Hair follicular keratinocyte (primary cell): ENCODE data around the gene ATP6V0D1. TPM values are rescaled to one million over a fixed set of nuclear protein-coding genes. Genes with fewer than 3 reads are reported as not detected.

Experiments
- total RNA-seq: library from RNA; depleted of rRNA; stranded (reverse); fragments of >200 nt; gene quantifications from 2 replicates; pipeline ENCODE4 v1.2.3, GENCODE V29; 2015

Gene ATP6V0D1
- 87.6 and 98.5 TPM in 2 replicates for total RNA-seq

DNA sequence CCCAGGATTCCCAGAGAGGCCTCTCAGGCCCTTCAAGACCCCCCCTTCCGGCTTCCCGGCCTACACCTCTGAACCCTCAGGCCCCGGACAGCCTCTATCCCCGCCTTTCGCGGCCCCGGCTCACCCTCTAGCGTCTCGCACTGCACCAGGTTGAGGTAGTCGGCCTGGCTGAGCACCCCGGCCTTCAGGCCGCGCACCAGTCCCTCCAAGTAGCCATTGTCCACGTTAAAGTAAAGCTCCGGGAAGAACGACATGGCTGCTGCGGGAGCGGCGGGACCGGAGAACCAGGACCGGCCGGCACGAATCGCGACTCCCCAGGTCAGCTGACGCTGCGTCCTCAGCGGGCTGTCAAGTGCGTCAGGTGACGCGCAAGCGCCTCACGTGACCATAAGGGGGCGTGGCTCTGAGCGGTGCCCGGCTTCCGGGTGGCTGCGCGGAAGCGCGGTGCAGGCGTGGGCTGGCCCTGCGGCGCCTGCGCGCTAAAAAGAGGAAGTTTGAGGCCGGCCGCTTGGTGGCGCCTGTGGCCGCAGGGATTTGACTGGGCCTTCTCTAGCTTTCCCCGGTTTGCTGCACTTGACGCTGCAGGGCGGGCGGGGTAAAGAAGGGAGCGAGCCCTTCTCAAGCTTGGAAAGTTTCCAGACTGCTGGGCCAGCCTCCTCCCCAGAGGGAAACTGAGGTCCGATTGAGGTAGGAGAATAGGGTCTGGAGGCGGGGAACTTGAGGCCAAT, at the start of gene ATP6V0D1:
Gene ATP6V0D1, minus strand, starts transcription at position 325 of the 728 bp plus-strand sequence. Its CDS starts 71 bp downstream, at position 254.

DNA sequence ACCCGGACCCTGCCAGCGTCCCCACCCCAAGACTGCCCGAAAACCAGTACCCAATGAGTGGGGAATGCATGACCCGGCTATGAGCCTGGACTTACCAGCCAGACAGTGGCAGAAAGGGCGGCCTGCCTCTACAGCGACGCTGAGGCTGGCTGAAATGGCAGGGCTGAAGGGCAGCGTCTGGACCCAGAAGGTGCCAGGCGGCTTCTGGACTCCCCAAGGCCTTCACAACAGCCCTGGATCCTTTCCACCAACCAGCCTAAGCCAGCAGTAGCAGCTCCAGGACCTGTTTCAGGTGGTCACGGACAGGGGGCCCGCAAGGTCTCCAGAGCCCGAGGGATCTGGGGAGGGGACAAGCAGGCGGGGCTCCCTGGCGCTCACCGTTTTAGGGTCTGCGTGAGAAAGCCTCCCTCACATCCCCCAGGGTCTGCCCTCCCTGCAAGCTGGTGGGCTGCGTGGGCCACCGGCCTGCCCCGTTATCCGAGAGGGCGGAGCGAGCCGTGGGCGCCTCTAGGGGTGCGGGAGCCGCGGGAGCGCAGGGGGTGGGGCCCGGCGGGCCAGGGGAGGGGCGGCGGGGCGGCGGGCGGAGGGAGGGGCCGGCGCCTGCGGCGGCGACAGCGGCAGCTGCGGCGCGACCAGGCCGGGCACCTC, 47.4 kb upstream of the ATP6V0D1 start, which contains the start of gene RIPOR1:
Gene RIPOR1, plus strand, starts transcription at position 608 of the 648 bp plus-strand sequence. CDS start 9,618 bp downstream, outside the sequence.

GRCh38 chr16:67483150-67483549, 2.2 kb upstream of the ATP6V0D1 start, which contains the start of gene AGRP:
AGRP (minus strand) TSS chr16:67483547; CDS start chr16:67483398, 149 bp downstream.

GRCh38 chr16:67430977-67431774, 49.8 kb downstream of the ATP6V0D1 start, which contains the start of gene HSD11B2:
HSD11B2 (plus strand) TSS chr16:67431121; CDS start chr16:67431249, 128 bp downstream.

DNA sequence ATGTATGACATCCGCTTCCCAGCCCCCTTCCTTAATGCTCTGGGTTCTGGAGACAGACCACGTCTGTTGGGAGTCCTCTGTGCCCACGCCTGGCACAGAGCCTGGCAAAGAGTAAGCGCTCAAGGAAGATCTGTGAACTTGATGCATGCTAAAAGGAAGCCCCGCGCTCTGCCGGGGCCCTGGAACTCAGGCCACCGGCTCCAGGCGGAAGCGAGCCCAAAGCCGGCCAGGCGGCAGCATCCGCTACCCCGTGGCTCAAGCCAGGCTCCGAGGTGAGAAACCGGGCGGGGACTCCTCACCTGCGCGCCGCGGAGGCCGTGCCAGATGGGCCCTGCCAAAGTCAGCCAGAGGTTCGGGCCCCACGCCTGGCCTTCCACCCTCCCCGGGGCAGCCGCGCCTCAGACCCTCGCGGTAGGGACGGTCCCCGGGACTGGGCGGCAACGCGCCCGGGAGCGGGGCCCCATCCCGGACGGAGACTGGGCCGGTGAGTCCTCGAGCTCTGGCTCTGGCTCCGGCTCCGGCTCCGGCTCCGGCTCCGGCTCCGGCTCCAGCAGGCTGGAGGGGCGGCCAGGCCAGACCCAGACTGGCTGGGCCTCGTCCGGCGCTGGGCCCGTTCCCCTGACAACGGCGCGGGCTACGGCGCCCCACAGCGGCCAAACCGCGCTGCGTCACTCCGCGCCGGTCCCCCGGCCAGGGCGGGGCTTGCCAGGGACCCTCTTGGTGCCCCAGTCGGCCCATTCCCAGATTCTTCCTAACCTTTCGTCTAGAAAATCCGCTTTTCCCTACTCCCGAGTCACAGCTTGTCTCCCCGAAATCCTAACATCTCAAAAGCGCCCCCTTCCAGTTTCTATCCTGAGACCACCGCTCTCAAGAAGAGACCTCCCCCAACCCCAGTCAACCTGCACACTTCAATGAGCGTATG, 64.8 kb downstream of the ATP6V0D1 start, which contains the start of gene ZDHHC1:
Gene ZDHHC1, minus strand, starts transcription at position 606 of the 922 bp plus-strand sequence. CDS start 8,702 bp downstream, outside the sequence.

GRCh38 chr16:67393111-67393787, 87.7 kb downstream of the ATP6V0D1 start, which contains the start of gene TPPP3:
TPPP3 (minus strand) TSS chr16:67393498; CDS start chr16:67391111, 2,387 bp downstream.

Other genes with a start within 250 kb of the ATP6V0D1 start
- gene FHOD1, start 233.7 kb downstream of the ATP6V0D1 start, total RNA-seq, result 24.1 and 35.0 TPM in 2 replicates
- 0.65 and 1.2 TPM in 2 replicates for gene SLC9A5, start 232.2 kb downstream of the ATP6V0D1 start, total RNA-seq
- 2.6 and 5.2 TPM in 2 replicates for gene PLEKHG4, start 201.6 kb downstream of the ATP6V0D1 start, total RNA-seq
- gene KCTD19, start 154.4 kb downstream of the ATP6V0D1 start, total RNA-seq, result not detected in 2 replicates
- gene LRRC36, start 154.3 kb downstream of the ATP6V0D1 start, total RNA-seq, result 0.31 TPM in 1 of 2 replicates, not detected in the other
- not detected in 2 replicates for gene TPPP3, start 87.7 kb downstream of the ATP6V0D1 start, total RNA-seq
- gene ZDHHC1, start 64.7 kb downstream of the ATP6V0D1 start, total RNA-seq, result 4.4 and 6.2 TPM in 2 replicates
- gene HSD11B2, start 50.0 kb downstream of the ATP6V0D1 start, total RNA-seq, result 0.23 TPM in 1 of 2 replicates, not detected in the other
- not detected in 2 replicates for gene AGRP, start 2.4 kb upstream of the ATP6V0D1 start, total RNA-seq
- 19.0 and 35.3 TPM in 2 replicates for gene RIPOR1, start 47.7 kb upstream of the ATP6V0D1 start, total RNA-seq
- gene CTCF, start 81.4 kb upstream of the ATP6V0D1 start, total RNA-seq, result 15.9 and 18.6 TPM in 2 replicates
- gene CARMIL2, start 164.0 kb upstream of the ATP6V0D1 start, total RNA-seq, result 0.08 and 0.16 TPM in 2 replicates
- gene ACD, start 179.1 kb upstream of the ATP6V0D1 start, total RNA-seq, result 26.6 and 53.2 TPM in 2 replicates
- 0.19 and 3.1 TPM in 2 replicates for gene PARD6A, start 179.8 kb upstream of the ATP6V0D1 start, total RNA-seq
- gene ENKD1, start 185.6 kb upstream of the ATP6V0D1 start, total RNA-seq, result 13.4 and 14.6 TPM in 2 replicates
- 1.9 and 2.0 TPM in 2 replicates for gene C16orf86, start 185.7 kb upstream of the ATP6V0D1 start, total RNA-seq
- 14.8 and 18.4 TPM in 2 replicates for gene GFOD2, start 238.2 kb upstream of the ATP6V0D1 start, total RNA-seq